DOHH2 (cell line): ENCODE results near the gene ADRA1B.

ENCODE experiments used
- EZH2phosphoT487 ChIP-seq: fragments of 200-600 bp; sonication (generic); IDR thresholded peaks from 2 replicates; pipeline ENCODE4 v1.6.1; 2017; ENCODE audit warnings: borderline replicate concordance, mild to moderate bottlenecking, antibody characterized with exemption, low read length, moderate library complexity, mixed read lengths
- TF ChIP-seq, protein P1 (sequence below): fragments of 200-600 bp; sonication (generic); IDR thresholded peaks from one replicate; pipeline ENCODE4 v1.5.1; 2014; ENCODE audit warnings: antibody characterized with exemption, mild to moderate bottlenecking, low read depth, low read length; ENCODE audit not compliant: poor library complexity, severe bottlenecking

DNA sequence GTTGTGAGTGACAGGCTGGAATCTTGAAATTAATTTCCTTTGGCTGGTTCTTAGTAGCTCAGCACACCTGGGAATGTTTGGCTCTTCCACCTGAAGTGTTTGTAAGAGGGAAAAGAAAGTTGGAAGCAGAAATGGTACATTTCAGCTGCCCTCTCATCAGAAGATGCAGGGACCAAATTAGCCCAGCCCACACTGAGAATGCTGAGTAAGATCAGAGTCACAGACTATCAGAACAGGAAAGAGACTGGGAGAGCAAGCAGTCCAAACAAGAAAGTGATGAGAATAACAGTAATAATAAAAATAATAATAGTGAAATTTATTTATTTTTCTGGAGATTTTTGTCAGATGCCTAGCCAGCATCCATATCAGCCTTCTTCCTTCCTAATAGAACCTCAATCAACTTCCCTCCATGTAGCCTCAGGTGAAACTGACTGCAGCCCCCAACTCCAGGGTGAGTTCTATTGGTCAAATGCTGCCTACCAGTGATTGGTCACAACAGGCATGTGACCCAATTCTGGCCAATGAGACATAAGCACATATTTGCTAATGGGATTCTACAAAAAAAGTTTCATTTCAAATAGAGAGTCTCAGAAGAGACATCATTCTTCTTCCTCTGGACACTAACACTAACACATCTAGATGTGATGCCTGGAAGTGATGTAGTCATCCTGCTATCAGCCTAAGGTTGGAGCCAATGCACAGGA lies 31.2 kb upstream of the ADRA1B start:
- TF ChIP-seq, protein P1, sequence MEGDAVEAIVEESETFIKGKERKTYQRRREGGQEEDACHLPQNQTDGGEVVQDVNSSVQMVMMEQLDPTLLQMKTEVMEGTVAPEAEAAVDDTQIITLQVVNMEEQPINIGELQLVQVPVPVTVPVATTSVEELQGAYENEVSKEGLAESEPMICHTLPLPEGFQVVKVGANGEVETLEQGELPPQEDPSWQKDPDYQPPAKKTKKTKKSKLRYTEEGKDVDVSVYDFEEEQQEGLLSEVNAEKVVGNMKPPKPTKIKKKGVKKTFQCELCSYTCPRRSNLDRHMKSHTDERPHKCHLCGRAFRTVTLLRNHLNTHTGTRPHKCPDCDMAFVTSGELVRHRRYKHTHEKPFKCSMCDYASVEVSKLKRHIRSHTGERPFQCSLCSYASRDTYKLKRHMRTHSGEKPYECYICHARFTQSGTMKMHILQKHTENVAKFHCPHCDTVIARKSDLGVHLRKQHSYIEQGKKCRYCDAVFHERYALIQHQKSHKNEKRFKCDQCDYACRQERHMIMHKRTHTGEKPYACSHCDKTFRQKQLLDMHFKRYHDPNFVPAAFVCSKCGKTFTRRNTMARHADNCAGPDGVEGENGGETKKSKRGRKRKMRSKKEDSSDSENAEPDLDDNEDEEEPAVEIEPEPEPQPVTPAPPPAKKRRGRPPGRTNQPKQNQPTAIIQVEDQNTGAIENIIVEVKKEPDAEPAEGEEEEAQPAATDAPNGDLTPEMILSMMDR = no peak
- no peak for TF ChIP-seq EZH2phosphoT487
